Measurements from ENCODE around the gene RBM12.

The RBM12 gene

GRCh38 chr20:35629427-35630145, 35.1 kb downstream of the RBM12 start:
- ATAC-seq (ENCODE audit: insufficient read depth, low read depth): no peak

GRCh38 chr20:35627121-35627520, 37.6 kb downstream of the RBM12 start:
- H3K79me2 ChIP-seq (ENCODE audit: insufficient read depth, low read length): peaks cover 3% of the 10 kb centered on the region
- no peaks in the 10 kb centered on the region for H3K9me3 ChIP-seq (ENCODE audit: insufficient read depth, low read length, severe bottlenecking)
- no peak overlapping the region for H3K4me2 ChIP-seq (ENCODE audit: insufficient read depth, low read length)
- TF ChIP-seq EZH2 (IDR thresholded peaks at IDR 0.05; ENCODE audit: borderline replicate concordance, low read depth, low read length, severe bottlenecking): no peak
- TF ChIP-seq CTCF (IDR thresholded peaks at IDR 0.05; ENCODE audit: borderline replicate concordance, extremely low read depth, low read length, poor library complexity, severe bottlenecking): no peak
- no peaks in the 10 kb centered on the region for H3K4me1 ChIP-seq (ENCODE audit: insufficient read depth, low read length)
- H3K9ac ChIP-seq (ENCODE audit: low read depth, low read length): no peak overlapping the region
- peaks cover 12% of the 10 kb centered on the region for H4K20me1 ChIP-seq (ENCODE audit: insufficient read depth, low read length)
- no peaks in the 10 kb centered on the region for H3K27me3 ChIP-seq (ENCODE audit: insufficient read depth, low read length, poor library complexity)
- no peak overlapping the region for H2AFZ ChIP-seq (ENCODE audit: low read depth, low read length)
- DNase-seq: no peak
- H3K27ac ChIP-seq (ENCODE audit: low read length): no peak overlapping the region
- no peak for ATAC-seq (ENCODE audit: insufficient read depth, low read depth)
- H3K36me3 ChIP-seq (ENCODE audit: insufficient read depth, low read length): peaks cover 69% of the 10 kb centered on the region
- H3K4me3 ChIP-seq (ENCODE audit: low read depth in 1 of 2, low read length in 2 of 2): no peak overlapping the region

More at GRCh38 chr20:35629427-35630145, 35.1 kb downstream of the RBM12 start:
- Histone ChIP-seq H3K36me3 (ENCODE audit: insufficient read depth, low read length) (peaks cover 79% of the 10 kb centered on the region), H3K27ac (ENCODE audit: low read length) (no peak overlapping the region), H4K20me1 (ENCODE audit: insufficient read depth, low read length) (peaks cover 27% of the 10 kb centered on the region), H2AFZ (ENCODE audit: low read depth, low read length) (no peak overlapping the region), H3K79me2 (ENCODE audit: insufficient read depth, low read length) (peaks cover 22% of the 10 kb centered on the region), H3K9me3 (ENCODE audit: insufficient read depth, low read length, severe bottlenecking) (no peaks in the 10 kb centered on the region), H3K9ac (ENCODE audit: low read depth, low read length) (no peak overlapping the region), H3K4me3 (ENCODE audit: low read depth in 1 of 2, low read length in 2 of 2) (no peak overlapping the region), H3K4me2 (ENCODE audit: insufficient read depth, low read length) (no peak overlapping the region), H3K27me3 (ENCODE audit: insufficient read depth, low read length, poor library complexity) (no peaks in the 10 kb centered on the region), H3K4me1 (ENCODE audit: insufficient read depth, low read length) (no peaks in the 10 kb centered on the region)
- no peak for DNase-seq
- TF ChIP-seq CTCF (IDR thresholded peaks at IDR 0.05; ENCODE audit: borderline replicate concordance, extremely low read depth, low read length, poor library complexity, severe bottlenecking): no peak
- TF ChIP-seq EZH2 (IDR thresholded peaks at IDR 0.05; ENCODE audit: borderline replicate concordance, low read depth, low read length, severe bottlenecking): no peak

GRCh38 chr20:35626386-35627001, 38.2 kb downstream of the RBM12 start:
- peaks cover 63% of the 10 kb centered on the region for H3K36me3 ChIP-seq (ENCODE audit: insufficient read depth, low read length)
- no peaks in the 10 kb centered on the region for H3K9me3 ChIP-seq (ENCODE audit: insufficient read depth, low read length, severe bottlenecking)
- no peak overlapping the region for H2AFZ ChIP-seq (ENCODE audit: low read depth, low read length)
- no peaks in the 10 kb centered on the region; the same call in 1 of the 2 replicates for H3K79me2 ChIP-seq (ENCODE audit: insufficient read depth, low read length)
- ATAC-seq (ENCODE audit: insufficient read depth, low read depth) (no peak), DNase-seq (no peak)
- H3K4me3 ChIP-seq (ENCODE audit: low read depth in 1 of 2, low read length in 2 of 2): no peak overlapping the region
- TF ChIP-seq CTCF (IDR thresholded peaks at IDR 0.05; ENCODE audit: borderline replicate concordance, extremely low read depth, low read length, poor library complexity, severe bottlenecking) (no peak), EZH2 (IDR thresholded peaks at IDR 0.05; ENCODE audit: borderline replicate concordance, low read depth, low read length, severe bottlenecking) (no peak)
- no peak overlapping the region for H3K9ac ChIP-seq (ENCODE audit: low read depth, low read length)
- H3K27me3 ChIP-seq (ENCODE audit: insufficient read depth, low read length, poor library complexity): no peaks in the 10 kb centered on the region
- no peak overlapping the region for H3K27ac ChIP-seq (ENCODE audit: low read length)
- H3K4me1 ChIP-seq (ENCODE audit: insufficient read depth, low read length): no peaks in the 10 kb centered on the region
- peaks cover 6% of the 10 kb centered on the region; the same call in 1 of the 2 replicates for H4K20me1 ChIP-seq (ENCODE audit: insufficient read depth, low read length)
- H3K4me2 ChIP-seq (ENCODE audit: insufficient read depth, low read length): no peak overlapping the region
